GM12878 (cell line): ENCODE results near the gene CAMK1. TPM values are rescaled to one million over a fixed set of nuclear protein-coding genes. Genes with fewer than 3 reads are reported as not detected.

ENCODE experiments used
- BHLHE40 ChIP-seq, 2 experiments: fragments of 450-650 bp in 1 of 2; IDR thresholded peaks; 2 replicates each; pipeline ENCODE4 v1.6.1; 2011 to 2017; ENCODE audit warnings: low read depth in 2 of 2, borderline replicate concordance in 1 of 2, improper control_type of control experiment in 1 of 2, low read length in 1 of 2, mild to moderate bottlenecking in 1 of 2
- KLF5 ChIP-seq: fragments of 450-650 bp; IDR thresholded peaks from 2 replicates; pipeline ENCODE4 v1.6.1; 2014; ENCODE audit warnings: mild to moderate bottlenecking; ENCODE audit not compliant: partially characterized antibody
- MEF2A ChIP-seq: IDR thresholded peaks from 2 replicates; pipeline ENCODE4 v1.6.1; 2011; ENCODE audit warnings: low read depth, mild to moderate bottlenecking, low read length, moderate library complexity; ENCODE audit not compliant: insufficient read depth
- RELB ChIP-seq: fragments of 450-650 bp; IDR thresholded peaks from 2 replicates; pipeline ENCODE4 v1.6.1; 2017; ENCODE audit warnings: low read depth, mild to moderate bottlenecking, moderate library complexity
- REST ChIP-seq: IDR thresholded peaks from 2 replicates; pipeline ENCODE4 v1.6.1; 2012; ENCODE audit warnings: mild to moderate bottlenecking, low read depth, low read length
- SIN3A ChIP-seq: IDR thresholded peaks from 2 replicates; pipeline ENCODE4 v1.6.1; 2012; ENCODE audit warnings: low read depth, low read length, improper control_type of control experiment
- USF1 ChIP-seq: IDR thresholded peaks from 2 replicates; pipeline ENCODE4 v1.6.1; 2011; ENCODE audit warnings: borderline replicate concordance, low read depth, mild to moderate bottlenecking, moderate library complexity, mixed read lengths, low read length; ENCODE audit not compliant: insufficient read depth; ENCODE audit errors: extremely low read length
- ZNF592 ChIP-seq: fragments of 450-650 bp; IDR thresholded peaks from 2 replicates; pipeline ENCODE4 v1.6.1; 2017; ENCODE audit warnings: mild to moderate bottlenecking, moderate library complexity
- ZSCAN29 ChIP-seq: fragments of 450-650 bp; IDR thresholded peaks from 2 replicates; pipeline ENCODE4 v1.6.1; 2017; ENCODE audit warnings: mild to moderate bottlenecking, moderate library complexity
- polyA plus RNA-seq, 11 experiments: library from polyadenylated mRNA; depleted of rRNA in 4 of 11; unstranded in 6 of 11; stranded (reverse) in 5 of 11; fragments of >200 nt; fragmentation: Nextera tagmentation in 4 of 11; fragmentation: Illumina TruSeq in 1 of 11; extraction: Ambion mirVana in 4 of 11; extraction: Trizol in 1 of 11; gene quantifications; 1 replicate in 1 of 11; 2 replicates in 10 of 11; pipeline versions ENCODE4 v1.2.1 to v1.2.3, GENCODE V29; 2011 to 2016; ENCODE audit warnings: inconsistent platforms in 2 of 11, missing spikeins in 2 of 11, low read depth in 1 of 11
- total RNA-seq, 4 experiments: library from RNA; depleted of rRNA in 3 of 4; stranded (reverse); fragments of >200 nt in 3 of 4; fragmentation: Illumina TruSeq in 1 of 4; extraction: Trizol in 1 of 4; gene quantifications; 2 replicates each; pipeline versions ENCODE4 v1.2.1 to v1.2.3, GENCODE V29; 2013 to 2021

Gene CAMK1
- total and polyA plus RNA-seq, 10 of the 15 experiments (the other 5 are each of a cell fraction or from before 2014, with no cell fraction given) = 0.24 to 2.1 (median 0.51) TPM; not detected in 2

- TF ChIP-seq ZNF592 (no peak), RELB (no peak), ZSCAN29 (no peak), BHLHE40 (IDR thresholded peaks at IDR 0.05; ENCODE audit: borderline replicate concordance in 1 of 2, low read depth in 2 of 2, low read length in 1 of 2) (peak in 1 of 2 experiments; percentile 45; a peak in 1 of 4 replicates), SIN3A (no peak), KLF5 (no peak), MEF2A (no peak), REST (no peak), USF1 (peak; percentile 22)
Measured at GRCh38 chr3:9715764-9716437, 53.8 kb downstream of the CAMK1 start (continued).
